WTC11 (cell line): ENCODE results near the gene NRXN2. TPM values are rescaled to one million over a fixed set of nuclear protein-coding genes. Genes with fewer than 3 reads are reported as not detected.

Experiments
- ATAC-seq: fragments of 200-7000 bp; cut with Tn5 transposase; 2 replicates; pipeline ENCODE4 v1.10.0; 2021; ENCODE audit warnings: mild to moderate bottlenecking, moderate library complexity
- CTCF ChIA-PET: fragments of 300-600 bp; sonication (Branson Sonifier 250); formaldehyde crosslinking; loops from one replicate; lab custom pipeline; 2021; ENCODE audit warnings: antibody characterized with exemption; lab: Charles Lee
- POLR2A ChIA-PET: fragments of 350-600 bp; sonication (Branson Sonifier 250); formaldehyde crosslinking; loops from one replicate; lab custom pipeline; 2021; ENCODE audit warnings: antibody characterized with exemption; lab: Charles Lee
- DNase-seq: peaks from one replicate; pipeline ENCODE4 v3.0.0; 2021; ENCODE audit warnings: low spot score
- H3K27ac Mint-ChIP-seq: 2 replicates; pipeline ENCODE4 v1.8.0; 2021; ENCODE audit warnings: mixed read lengths
- H3K27me3 Mint-ChIP-seq: 2 replicates; pipeline ENCODE4 v1.8.0; 2021; ENCODE audit warnings: low read depth, mild to moderate bottlenecking, moderate library complexity, mixed read lengths
- H3K36me3 Mint-ChIP-seq: 2 replicates; pipeline ENCODE4 v1.8.0; 2021; ENCODE audit warnings: mixed read lengths
- H3K4me1 Mint-ChIP-seq: 2 replicates; pipeline ENCODE4 v1.8.0; 2022; ENCODE audit warnings: mixed read lengths
- H3K4me3 Mint-ChIP-seq: 2 replicates; pipeline ENCODE4 v1.8.0; 2021; ENCODE audit warnings: mild to moderate bottlenecking, moderate library complexity, mixed read lengths
- H3K9me3 Mint-ChIP-seq: 2 replicates; pipeline ENCODE4 v1.8.0; 2021; ENCODE audit warnings: mixed read lengths
- ETV6 ChIP-seq: sonication (generic); formaldehyde crosslinking; IDR thresholded peaks from 2 replicates; pipeline ENCODE4 v1.8.1; 2022; ENCODE audit warnings: mild to moderate bottlenecking, missing genetic modification reagents
- GRHL2 ChIP-seq: fragments of 250-450 bp; sonication (Bioruptor Pico); IDR thresholded peaks from 2 replicates; pipeline ENCODE4 v1.8.0; 2022; ENCODE audit warnings: mild to moderate bottlenecking, moderate library complexity; ENCODE audit not compliant: insufficient replicate concordance, severe bottlenecking
- MXD4 ChIP-seq: fragments of 250-450 bp; sonication (Bioruptor Pico); IDR thresholded peaks from 2 replicates; pipeline ENCODE4 v1.8.0; 2021; ENCODE audit warnings: mild to moderate bottlenecking, moderate library complexity, borderline replicate concordance
- NR2C2 ChIP-seq: sonication (generic); formaldehyde crosslinking; IDR thresholded peaks from 2 replicates; pipeline ENCODE4 v1.8.0; 2022; ENCODE audit warnings: mild to moderate bottlenecking, missing genetic modification reagents
- NR3C1 ChIP-seq: sonication (generic); formaldehyde crosslinking; conservative IDR thresholded peaks from 2 replicates; pipeline ENCODE4 v1.8.1; 2023; ENCODE audit warnings: low read depth, mild to moderate bottlenecking, missing genetic modification reagents
- PRRX2 ChIP-seq: fragments of 250-450 bp; sonication (Bioruptor Pico); IDR thresholded peaks from 2 replicates; pipeline ENCODE4 v1.8.0; 2021; ENCODE audit warnings: mild to moderate bottlenecking
- USF2 ChIP-seq: sonication (generic); formaldehyde crosslinking; IDR thresholded peaks from 2 replicates; pipeline ENCODE4 v1.8.1; 2023; ENCODE audit warnings: mild to moderate bottlenecking, missing genetic modification reagents, moderate library complexity
- ZNF317 ChIP-seq: sonication (generic); formaldehyde crosslinking; IDR thresholded peaks from 2 replicates; pipeline ENCODE4 v1.8.1; 2023; ENCODE audit warnings: low read depth, mild to moderate bottlenecking, moderate library complexity, missing genetic modification reagents, borderline replicate concordance
- ZNF396 ChIP-seq: fragments of 250-450 bp; sonication (Bioruptor Pico); IDR thresholded peaks from 2 replicates; pipeline ENCODE4 v1.8.0; 2021; ENCODE audit warnings: mild to moderate bottlenecking, moderate library complexity, borderline replicate concordance
- total RNA-seq: library from RNA; stranded (reverse); gene quantifications from 3 replicates; pipeline ENCODE4 v1.2.3, GENCODE V29; 2021
- TF ChIP-seq, protein P1 (sequence below): sonication (generic); formaldehyde crosslinking; IDR thresholded peaks from 2 replicates; pipeline ENCODE4 v1.8.1; 2023; ENCODE audit warnings: mild to moderate bottlenecking, missing genetic modification reagents, moderate library complexity
- TF ChIP-seq, protein P2 (sequence below): sonication (generic); formaldehyde crosslinking; IDR thresholded peaks from 2 replicates; pipeline ENCODE4 v1.8.0; 2023; ENCODE audit warnings: missing genetic modification reagents, mild to moderate bottlenecking, borderline replicate concordance
- TF ChIP-seq, protein P3 (sequence below): sonication (generic); formaldehyde crosslinking; IDR thresholded peaks from 2 replicates; pipeline ENCODE4 v1.8.1; 2022; ENCODE audit warnings: low read depth, mild to moderate bottlenecking, moderate library complexity, missing genetic modification reagents, borderline replicate concordance
- TF ChIP-seq, protein P4 (sequence below): sonication (generic); formaldehyde crosslinking; IDR thresholded peaks from 2 replicates; pipeline ENCODE4 v1.8.0; 2022; ENCODE audit warnings: missing genetic modification reagents
- TF ChIP-seq, protein P5 (sequence below): sonication (generic); formaldehyde crosslinking; IDR thresholded peaks from 2 replicates; pipeline ENCODE4 v1.8.1; 2022; ENCODE audit warnings: missing genetic modification reagents, borderline replicate concordance
- TF ChIP-seq, protein P6 (sequence below): sonication (generic); formaldehyde crosslinking; IDR thresholded peaks from 2 replicates; pipeline ENCODE4 v1.8.0; 2022; ENCODE audit warnings: mild to moderate bottlenecking, missing genetic modification reagents
- TF ChIP-seq, protein P7 (sequence below): sonication (generic); formaldehyde crosslinking; IDR thresholded peaks from 2 replicates; pipeline ENCODE4 v1.8.1; 2022; ENCODE audit warnings: mild to moderate bottlenecking, missing genetic modification reagents, moderate library complexity, borderline replicate concordance
- TF ChIP-seq, protein P8 (sequence below): fragments of 250-450 bp; sonication (Bioruptor Pico); IDR thresholded peaks from 2 replicates; pipeline ENCODE4 v1.9.0; 2021; ENCODE audit warnings: moderate library complexity, mild to moderate bottlenecking, inconsistent platforms, borderline replicate concordance

The NRXN2 gene
- total RNA-seq, 1 experiment from 2014 or later, result 8.6 TPM

DNA sequence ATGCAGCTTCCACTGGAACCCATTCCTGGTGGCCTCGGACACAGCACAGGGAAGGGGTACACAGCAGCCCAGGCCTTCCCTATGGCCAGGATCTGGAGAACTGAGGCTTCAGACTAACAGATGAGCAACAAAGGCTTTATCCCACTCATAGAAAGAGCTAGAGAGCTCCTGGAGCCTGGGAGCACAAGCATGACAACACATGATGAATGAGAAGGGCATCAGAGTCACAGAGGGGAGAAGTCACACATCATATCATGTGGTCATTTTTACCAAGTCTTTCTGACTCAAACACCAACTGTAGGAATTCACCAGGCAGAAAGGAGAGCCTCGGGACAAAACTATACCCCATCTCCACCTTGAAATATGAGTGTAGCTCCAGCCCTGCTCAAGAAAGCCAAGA lies 43.2 kb downstream of the NRXN2 start (continued):
- TF ChIP-seq, protein P1, sequence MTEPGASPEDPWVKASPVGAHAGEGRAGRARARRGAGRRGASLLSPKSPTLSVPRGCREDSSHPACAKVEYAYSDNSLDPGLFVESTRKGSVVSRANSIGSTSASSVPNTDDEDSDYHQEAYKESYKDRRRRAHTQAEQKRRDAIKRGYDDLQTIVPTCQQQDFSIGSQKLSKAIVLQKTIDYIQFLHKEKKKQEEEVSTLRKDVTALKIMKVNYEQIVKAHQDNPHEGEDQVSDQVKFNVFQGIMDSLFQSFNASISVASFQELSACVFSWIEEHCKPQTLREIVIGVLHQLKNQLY (CRISPR knock-in tag), result no peak

GRCh38 chr11:64677441-64678023 lies 45.5 kb downstream of the NRXN2 start:
- CTCF ChIA-PET, result interaction anchor here (1.3 to 1.9 kb wide), 2 partner anchors 11 to 26 kb away, joined by 3 to 9 read pairs; no protein-coding TSS in a partner anchor
- ATAC-seq (no peak), DNase-seq (no peak)
- H3K36me3 Mint-ChIP-seq, result no peaks in the 10 kb centered on the region
- no peak overlapping the region for H3K4me3 Mint-ChIP-seq
- H3K9me3 Mint-ChIP-seq, result no peaks in the 10 kb centered on the region
- H3K27ac Mint-ChIP-seq, result no peak overlapping the region
- peaks cover 66% of the 10 kb centered on the region for H3K27me3 Mint-ChIP-seq
- POLR2A ChIA-PET, result no interaction called here
- no peaks in the 10 kb centered on the region for H3K4me1 Mint-ChIP-seq
- TF ChIP-seq, protein P2, sequence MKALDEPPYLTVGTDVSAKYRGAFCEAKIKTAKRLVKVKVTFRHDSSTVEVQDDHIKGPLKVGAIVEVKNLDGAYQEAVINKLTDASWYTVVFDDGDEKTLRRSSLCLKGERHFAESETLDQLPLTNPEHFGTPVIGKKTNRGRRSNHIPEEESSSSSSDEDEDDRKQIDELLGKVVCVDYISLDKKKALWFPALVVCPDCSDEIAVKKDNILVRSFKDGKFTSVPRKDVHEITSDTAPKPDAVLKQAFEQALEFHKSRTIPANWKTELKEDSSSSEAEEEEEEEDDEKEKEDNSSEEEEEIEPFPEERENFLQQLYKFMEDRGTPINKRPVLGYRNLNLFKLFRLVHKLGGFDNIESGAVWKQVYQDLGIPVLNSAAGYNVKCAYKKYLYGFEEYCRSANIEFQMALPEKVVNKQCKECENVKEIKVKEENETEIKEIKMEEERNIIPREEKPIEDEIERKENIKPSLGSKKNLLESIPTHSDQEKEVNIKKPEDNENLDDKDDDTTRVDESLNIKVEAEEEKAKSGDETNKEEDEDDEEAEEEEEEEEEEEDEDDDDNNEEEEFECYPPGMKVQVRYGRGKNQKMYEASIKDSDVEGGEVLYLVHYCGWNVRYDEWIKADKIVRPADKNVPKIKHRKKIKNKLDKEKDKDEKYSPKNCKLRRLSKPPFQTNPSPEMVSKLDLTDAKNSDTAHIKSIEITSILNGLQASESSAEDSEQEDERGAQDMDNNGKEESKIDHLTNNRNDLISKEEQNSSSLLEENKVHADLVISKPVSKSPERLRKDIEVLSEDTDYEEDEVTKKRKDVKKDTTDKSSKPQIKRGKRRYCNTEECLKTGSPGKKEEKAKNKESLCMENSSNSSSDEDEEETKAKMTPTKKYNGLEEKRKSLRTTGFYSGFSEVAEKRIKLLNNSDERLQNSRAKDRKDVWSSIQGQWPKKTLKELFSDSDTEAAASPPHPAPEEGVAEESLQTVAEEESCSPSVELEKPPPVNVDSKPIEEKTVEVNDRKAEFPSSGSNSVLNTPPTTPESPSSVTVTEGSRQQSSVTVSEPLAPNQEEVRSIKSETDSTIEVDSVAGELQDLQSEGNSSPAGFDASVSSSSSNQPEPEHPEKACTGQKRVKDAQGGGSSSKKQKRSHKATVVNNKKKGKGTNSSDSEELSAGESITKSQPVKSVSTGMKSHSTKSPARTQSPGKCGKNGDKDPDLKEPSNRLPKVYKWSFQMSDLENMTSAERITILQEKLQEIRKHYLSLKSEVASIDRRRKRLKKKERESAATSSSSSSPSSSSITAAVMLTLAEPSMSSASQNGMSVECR, result no peak
- TF ChIP-seq, protein P3, sequence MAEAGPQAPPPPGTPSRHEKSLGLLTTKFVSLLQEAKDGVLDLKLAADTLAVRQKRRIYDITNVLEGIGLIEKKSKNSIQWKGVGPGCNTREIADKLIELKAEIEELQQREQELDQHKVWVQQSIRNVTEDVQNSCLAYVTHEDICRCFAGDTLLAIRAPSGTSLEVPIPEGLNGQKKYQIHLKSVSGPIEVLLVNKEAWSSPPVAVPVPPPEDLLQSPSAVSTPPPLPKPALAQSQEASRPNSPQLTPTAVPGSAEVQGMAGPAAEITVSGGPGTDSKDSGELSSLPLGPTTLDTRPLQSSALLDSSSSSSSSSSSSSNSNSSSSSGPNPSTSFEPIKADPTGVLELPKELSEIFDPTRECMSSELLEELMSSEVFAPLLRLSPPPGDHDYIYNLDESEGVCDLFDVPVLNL (CRISPR knock-in tag), result no peak
- TF ChIP-seq, protein P4, sequence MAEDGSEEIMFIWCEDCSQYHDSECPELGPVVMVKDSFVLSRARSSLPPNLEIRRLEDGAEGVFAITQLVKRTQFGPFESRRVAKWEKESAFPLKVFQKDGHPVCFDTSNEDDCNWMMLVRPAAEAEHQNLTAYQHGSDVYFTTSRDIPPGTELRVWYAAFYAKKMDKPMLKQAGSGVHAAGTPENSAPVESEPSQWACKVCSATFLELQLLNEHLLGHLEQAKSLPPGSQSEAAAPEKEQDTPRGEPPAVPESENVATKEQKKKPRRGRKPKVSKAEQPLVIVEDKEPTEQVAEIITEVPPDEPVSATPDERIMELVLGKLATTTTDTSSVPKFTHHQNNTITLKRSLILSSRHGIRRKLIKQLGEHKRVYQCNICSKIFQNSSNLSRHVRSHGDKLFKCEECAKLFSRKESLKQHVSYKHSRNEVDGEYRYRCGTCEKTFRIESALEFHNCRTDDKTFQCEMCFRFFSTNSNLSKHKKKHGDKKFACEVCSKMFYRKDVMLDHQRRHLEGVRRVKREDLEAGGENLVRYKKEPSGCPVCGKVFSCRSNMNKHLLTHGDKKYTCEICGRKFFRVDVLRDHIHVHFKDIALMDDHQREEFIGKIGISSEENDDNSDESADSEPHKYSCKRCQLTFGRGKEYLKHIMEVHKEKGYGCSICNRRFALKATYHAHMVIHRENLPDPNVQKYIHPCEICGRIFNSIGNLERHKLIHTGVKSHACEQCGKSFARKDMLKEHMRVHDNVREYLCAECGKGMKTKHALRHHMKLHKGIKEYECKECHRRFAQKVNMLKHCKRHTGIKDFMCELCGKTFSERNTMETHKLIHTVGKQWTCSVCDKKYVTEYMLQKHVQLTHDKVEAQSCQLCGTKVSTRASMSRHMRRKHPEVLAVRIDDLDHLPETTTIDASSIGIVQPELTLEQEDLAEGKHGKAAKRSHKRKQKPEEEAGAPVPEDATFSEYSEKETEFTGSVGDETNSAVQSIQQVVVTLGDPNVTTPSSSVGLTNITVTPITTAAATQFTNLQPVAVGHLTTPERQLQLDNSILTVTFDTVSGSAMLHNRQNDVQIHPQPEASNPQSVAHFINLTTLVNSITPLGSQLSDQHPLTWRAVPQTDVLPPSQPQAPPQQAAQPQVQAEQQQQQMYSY (CRISPR knock-in tag), result no peak
- TF ChIP-seq, protein P5, sequence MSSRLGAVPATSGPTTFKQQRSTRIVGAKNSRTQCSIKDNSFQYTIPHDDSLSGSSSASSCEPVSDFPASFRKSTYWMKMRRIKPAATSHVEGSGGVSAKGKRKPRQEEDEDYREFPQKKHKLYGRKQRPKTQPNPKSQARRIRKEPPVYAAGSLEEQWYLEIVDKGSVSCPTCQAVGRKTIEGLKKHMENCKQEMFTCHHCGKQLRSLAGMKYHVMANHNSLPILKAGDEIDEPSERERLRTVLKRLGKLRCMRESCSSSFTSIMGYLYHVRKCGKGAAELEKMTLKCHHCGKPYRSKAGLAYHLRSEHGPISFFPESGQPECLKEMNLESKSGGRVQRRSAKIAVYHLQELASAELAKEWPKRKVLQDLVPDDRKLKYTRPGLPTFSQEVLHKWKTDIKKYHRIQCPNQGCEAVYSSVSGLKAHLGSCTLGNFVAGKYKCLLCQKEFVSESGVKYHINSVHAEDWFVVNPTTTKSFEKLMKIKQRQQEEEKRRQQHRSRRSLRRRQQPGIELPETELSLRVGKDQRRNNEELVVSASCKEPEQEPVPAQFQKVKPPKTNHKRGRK, result 0 out of 2 replicates have a peak, but pooled peaks have one; percentile 31
- TF ChIP-seq NR3C1 (no peak), MXD4 (no peak)
- TF ChIP-seq, protein P6, sequence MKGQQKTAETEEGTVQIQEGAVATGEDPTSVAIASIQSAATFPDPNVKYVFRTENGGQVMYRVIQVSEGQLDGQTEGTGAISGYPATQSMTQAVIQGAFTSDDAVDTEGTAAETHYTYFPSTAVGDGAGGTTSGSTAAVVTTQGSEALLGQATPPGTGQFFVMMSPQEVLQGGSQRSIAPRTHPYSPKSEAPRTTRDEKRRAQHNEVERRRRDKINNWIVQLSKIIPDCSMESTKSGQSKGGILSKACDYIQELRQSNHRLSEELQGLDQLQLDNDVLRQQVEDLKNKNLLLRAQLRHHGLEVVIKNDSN (CRISPR knock-in tag), result no peak

GRCh38 chr11:64676261-64676615 lies 46.8 kb downstream of the NRXN2 start:
- ATAC-seq, result no peak
- Mint-ChIP-seq H3K36me3 (no peaks in the 10 kb centered on the region), H3K4me1 (no peaks in the 10 kb centered on the region), H3K27ac (no peak overlapping the region), H3K27me3 (peaks cover 64% of the 10 kb centered on the region), H3K9me3 (no peaks in the 10 kb centered on the region), H3K4me3 (no peak overlapping the region)
- ChIA-PET POLR2A (no interaction called here), CTCF (interaction anchor here (2.9 kb wide), 1 partner anchor 12 kb away, joined by 20 read pairs; no protein-coding TSS in a partner anchor)
- DNase-seq, result no peak
- TF ChIP-seq, protein P7, sequence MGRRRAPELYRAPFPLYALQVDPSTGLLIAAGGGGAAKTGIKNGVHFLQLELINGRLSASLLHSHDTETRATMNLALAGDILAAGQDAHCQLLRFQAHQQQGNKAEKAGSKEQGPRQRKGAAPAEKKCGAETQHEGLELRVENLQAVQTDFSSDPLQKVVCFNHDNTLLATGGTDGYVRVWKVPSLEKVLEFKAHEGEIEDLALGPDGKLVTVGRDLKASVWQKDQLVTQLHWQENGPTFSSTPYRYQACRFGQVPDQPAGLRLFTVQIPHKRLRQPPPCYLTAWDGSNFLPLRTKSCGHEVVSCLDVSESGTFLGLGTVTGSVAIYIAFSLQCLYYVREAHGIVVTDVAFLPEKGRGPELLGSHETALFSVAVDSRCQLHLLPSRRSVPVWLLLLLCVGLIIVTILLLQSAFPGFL (CRISPR knock-in tag), result no peak
- no peak for TF ChIP-seq PRRX2
- no peak for TF ChIP-seq USF2 (CRISPR knock-in tag)
- no peak for TF ChIP-seq GRHL2
- TF ChIP-seq, protein P8, sequence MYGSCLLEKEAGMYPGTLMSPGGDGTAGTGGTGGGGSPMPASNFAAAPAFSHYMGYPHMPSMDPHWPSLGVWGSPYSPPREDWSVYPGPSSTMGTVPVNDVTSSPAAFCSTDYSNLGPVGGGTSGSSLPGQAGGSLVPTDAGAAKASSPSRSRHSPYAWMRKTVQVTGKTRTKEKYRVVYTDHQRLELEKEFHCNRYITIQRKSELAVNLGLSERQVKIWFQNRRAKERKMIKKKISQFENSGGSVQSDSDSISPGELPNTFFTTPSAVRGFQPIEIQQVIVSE (CRISPR knock-in tag), result no peak
- no peak for TF ChIP-seq ETV6 (CRISPR knock-in tag)
- no peak for TF ChIP-seq NR2C2 (CRISPR knock-in tag)
- no peak for TF ChIP-seq ZNF396 (CRISPR knock-in tag)
- TF ChIP-seq ZNF317 (CRISPR knock-in tag), result no peak
